Measurements from ENCODE around the gene PDE6G.

PDE6G gene

DNA sequence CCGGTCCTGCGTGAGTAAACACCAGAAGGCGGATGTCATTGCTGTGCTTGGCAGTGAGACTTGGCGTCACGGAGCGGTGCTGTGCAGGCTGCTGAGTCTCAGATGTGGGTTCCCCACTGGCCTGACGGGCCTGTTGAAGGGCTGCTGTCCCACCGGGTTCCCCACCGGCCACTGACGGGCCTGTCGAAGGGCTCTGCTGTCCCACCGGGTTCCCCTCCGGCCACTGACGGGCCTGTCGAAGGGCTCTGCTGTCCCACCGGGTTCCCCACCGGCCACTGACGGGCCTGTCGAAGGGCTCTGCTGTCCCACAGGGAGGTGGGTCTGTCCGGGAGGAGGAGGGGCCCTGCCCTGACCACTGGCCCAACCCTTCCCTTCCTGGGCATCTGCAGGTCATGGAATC is 30.3 kb upstream of the PDE6G start:
- DNase-seq (ENCODE audit: low spot score), result no peak
- TF ChIP-seq, protein P1, sequence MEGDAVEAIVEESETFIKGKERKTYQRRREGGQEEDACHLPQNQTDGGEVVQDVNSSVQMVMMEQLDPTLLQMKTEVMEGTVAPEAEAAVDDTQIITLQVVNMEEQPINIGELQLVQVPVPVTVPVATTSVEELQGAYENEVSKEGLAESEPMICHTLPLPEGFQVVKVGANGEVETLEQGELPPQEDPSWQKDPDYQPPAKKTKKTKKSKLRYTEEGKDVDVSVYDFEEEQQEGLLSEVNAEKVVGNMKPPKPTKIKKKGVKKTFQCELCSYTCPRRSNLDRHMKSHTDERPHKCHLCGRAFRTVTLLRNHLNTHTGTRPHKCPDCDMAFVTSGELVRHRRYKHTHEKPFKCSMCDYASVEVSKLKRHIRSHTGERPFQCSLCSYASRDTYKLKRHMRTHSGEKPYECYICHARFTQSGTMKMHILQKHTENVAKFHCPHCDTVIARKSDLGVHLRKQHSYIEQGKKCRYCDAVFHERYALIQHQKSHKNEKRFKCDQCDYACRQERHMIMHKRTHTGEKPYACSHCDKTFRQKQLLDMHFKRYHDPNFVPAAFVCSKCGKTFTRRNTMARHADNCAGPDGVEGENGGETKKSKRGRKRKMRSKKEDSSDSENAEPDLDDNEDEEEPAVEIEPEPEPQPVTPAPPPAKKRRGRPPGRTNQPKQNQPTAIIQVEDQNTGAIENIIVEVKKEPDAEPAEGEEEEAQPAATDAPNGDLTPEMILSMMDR (IDR thresholded peaks at IDR 0.05; ENCODE audit: poor library complexity, severe bottlenecking), result no peak
- no peaks in the 10 kb centered on the region for H3K27me3 ChIP-seq (ENCODE audit: insufficient read depth, poor library complexity, severe bottlenecking)

DNA sequence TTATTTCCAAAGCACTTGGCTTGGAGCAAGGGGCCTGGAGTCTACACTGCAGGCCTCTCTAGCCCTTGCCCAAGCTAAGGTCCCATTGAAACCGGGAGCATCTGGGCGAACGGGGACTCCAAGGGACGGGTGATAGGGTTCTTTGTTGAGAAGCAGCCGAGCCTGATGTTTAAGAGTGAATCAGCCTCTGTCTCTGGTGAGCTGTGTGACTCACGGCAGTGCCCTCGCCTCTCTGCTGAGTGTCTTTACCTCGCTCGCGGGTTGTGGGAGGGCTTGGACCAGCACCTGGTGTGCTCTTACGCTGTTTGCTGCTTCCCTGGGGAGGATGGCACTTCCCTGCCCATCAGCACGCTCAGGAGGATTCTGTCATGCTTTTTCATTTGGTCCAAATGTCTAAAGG is 28.8 kb upstream of the PDE6G start:
- peaks cover 47% of the 10 kb centered on the region for H3K36me3 ChIP-seq (ENCODE audit: low read depth)

More for the DNA sequence above, 30.3 kb upstream of the PDE6G start:
- Histone ChIP-seq H3K36me3 (ENCODE audit: low read depth) (peaks cover 62% of the 10 kb centered on the region), H3K4me3 (ENCODE audit: severe bottlenecking) (no peak overlapping the region), H3K4me1 (ENCODE audit: insufficient read depth, poor library complexity, severe bottlenecking) (peaks cover 7% of the 10 kb centered on the region), H3K27ac (ENCODE audit: poor library complexity, severe bottlenecking) (no peak overlapping the region), H3K9me3 (ENCODE audit: severe bottlenecking) (no peaks in the 10 kb centered on the region)
- ATAC-seq (ENCODE audit: low read depth), result no peak

DNA sequence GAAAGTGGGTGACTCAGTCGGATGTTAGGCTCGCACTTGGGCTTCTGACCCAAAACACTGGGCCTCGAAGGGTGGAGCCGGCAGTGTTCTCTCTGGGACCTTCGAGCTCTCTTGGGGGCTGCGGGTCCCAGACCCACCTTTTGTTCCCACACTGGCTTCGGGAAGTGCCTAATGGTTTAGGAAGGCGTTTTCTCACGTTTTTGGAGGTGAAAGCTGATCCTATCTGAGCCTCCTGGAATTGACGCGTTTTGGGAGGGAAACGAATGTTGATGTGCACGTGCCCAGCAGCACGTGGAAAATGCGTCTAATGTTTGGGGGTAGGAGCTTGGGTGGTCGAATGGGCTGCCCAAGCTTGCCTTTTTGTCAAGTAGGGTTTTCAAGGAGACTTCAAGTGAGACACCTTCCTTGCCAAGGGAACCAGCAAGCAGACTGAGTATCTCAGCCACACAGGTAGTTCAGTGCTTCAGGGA is 28.1 kb upstream of the PDE6G start:
- H3K36me3 ChIP-seq (ENCODE audit: low read depth), result peaks cover 40% of the 10 kb centered on the region
- ATAC-seq (ENCODE audit: low read depth), result peak; percentile 43
- no peak for DNase-seq (ENCODE audit: low spot score)
- peak overlapping the region; percentile 88 for H3K4me3 ChIP-seq (ENCODE audit: severe bottlenecking)
- no peaks in the 10 kb centered on the region for H3K9me3 ChIP-seq (ENCODE audit: severe bottlenecking)
- H3K27me3 ChIP-seq (ENCODE audit: insufficient read depth, poor library complexity, severe bottlenecking), result no peaks in the 10 kb centered on the region
- TF ChIP-seq, protein P1 (IDR thresholded peaks at IDR 0.05; ENCODE audit: poor library complexity, severe bottlenecking), result no peak
- H3K4me1 ChIP-seq (ENCODE audit: insufficient read depth, poor library complexity, severe bottlenecking), result peaks cover 7% of the 10 kb centered on the region
- peak overlapping the region; percentile 89 for H3K27ac ChIP-seq (ENCODE audit: poor library complexity, severe bottlenecking)

More for the DNA sequence above, 28.8 kb upstream of the PDE6G start:
- ATAC-seq (ENCODE audit: low read depth) (peak; percentile 74), DNase-seq (ENCODE audit: low spot score) (peak; percentile 86)
- Histone ChIP-seq H3K4me1 (ENCODE audit: insufficient read depth, poor library complexity, severe bottlenecking) (peaks cover 7% of the 10 kb centered on the region), H3K4me3 (ENCODE audit: severe bottlenecking) (peak overlapping the region; percentile 88), H3K27me3 (ENCODE audit: insufficient read depth, poor library complexity, severe bottlenecking) (no peaks in the 10 kb centered on the region), H3K9me3 (ENCODE audit: severe bottlenecking) (no peaks in the 10 kb centered on the region), H3K27ac (ENCODE audit: poor library complexity, severe bottlenecking) (peak overlapping the region; percentile 89)
- TF ChIP-seq, protein P1 (IDR thresholded peaks at IDR 0.05; ENCODE audit: poor library complexity, severe bottlenecking), result no peak

DNA sequence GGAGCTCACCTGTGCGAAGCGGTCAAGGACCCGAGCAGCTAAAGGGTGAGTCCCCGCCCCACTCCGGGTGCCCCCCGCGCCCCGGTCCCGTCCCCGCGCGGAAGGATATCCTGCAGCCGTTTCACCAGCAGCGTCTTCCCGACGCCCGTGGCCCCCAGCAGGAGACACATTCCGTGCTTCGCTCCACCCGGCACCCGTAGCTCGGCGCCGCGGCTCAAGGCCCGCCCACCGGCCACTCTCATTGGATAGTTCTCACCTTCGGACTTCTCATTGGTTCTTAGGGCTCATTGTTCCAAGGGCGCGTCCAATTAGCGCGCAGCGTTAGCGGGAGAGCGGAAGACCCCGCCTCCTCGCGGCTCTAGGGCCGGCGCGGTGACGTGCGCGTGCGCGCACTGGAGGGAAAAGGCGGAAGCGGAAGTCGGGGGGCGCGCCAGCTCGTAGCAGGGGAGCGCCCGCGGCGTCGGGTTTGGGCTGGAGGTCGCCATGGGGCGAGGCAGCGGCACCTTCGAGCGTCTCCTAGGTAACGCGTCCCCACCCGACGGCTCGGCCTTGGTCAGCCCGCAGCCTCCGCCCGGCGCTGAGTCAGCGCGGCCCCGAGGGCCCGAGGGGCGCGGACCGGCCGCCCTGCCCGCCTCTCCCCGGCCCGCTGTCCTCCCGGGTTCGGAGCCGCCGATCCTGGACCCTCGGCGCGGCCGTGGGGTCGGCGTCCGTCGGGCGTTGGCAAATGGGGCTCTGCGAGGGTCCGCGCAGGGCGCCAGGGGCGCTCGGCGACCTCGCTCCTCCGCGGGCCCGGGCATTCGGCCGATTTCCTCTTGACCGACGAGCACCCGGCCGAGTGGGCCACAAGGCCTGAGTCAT is 27.5 kb upstream of the PDE6G start, which contains the start of the genes ARL16 and HGS:
Gene ARL16, minus strand, starts transcription at position 214 of the 858 bp plus-strand sequence. Its CDS starts 44 bp downstream, at position 170.
Gene HGS, plus strand, starts transcription at position 428 of the 858 bp plus-strand sequence. Its CDS starts 56 bp downstream, at position 484.
- peak; percentile 90 for ATAC-seq (ENCODE audit: low read depth)
- H3K4me1 ChIP-seq (ENCODE audit: insufficient read depth, poor library complexity, severe bottlenecking), result peaks cover 7% of the 10 kb centered on the region
- TF ChIP-seq, protein P1 (IDR thresholded peaks at IDR 0.05; ENCODE audit: poor library complexity, severe bottlenecking), result no peak
- H3K4me3 ChIP-seq (ENCODE audit: severe bottlenecking), result peak within 1 kb of the TSS; percentile 88
- peak; percentile 96 for DNase-seq (ENCODE audit: low spot score)
- no peaks in the 10 kb centered on the region for H3K9me3 ChIP-seq (ENCODE audit: severe bottlenecking)
- peak within 1 kb of the TSS; percentile 89 for H3K27ac ChIP-seq (ENCODE audit: poor library complexity, severe bottlenecking)
- H3K27me3 ChIP-seq (ENCODE audit: insufficient read depth, poor library complexity, severe bottlenecking), result no peaks in the 10 kb centered on the region
- H3K36me3 ChIP-seq (ENCODE audit: low read depth), result peaks cover 34% of the 10 kb centered on the region
